NB4 (cell line): ENCODE results near the gene DNAJC27.

ENCODE experiments used
- CTCF ChIP-seq: IDR thresholded peaks from one replicate; pipeline ENCODE4 v1.5.1; 2012; ENCODE audit warnings: low read depth, low read length
- MAX ChIP-seq: IDR thresholded peaks from 2 replicates; pipeline ENCODE4 v1.6.1; 2011; ENCODE audit warnings: low read depth, low read length
- POLR2A ChIP-seq: IDR thresholded peaks from 2 replicates; pipeline ENCODE4 v1.6.1; 2011; ENCODE audit warnings: mild to moderate bottlenecking; ENCODE audit not compliant: insufficient read length; ENCODE audit errors: extremely low read depth

GRCh38 chr2:24955232-24955631, 16.5 kb downstream of the DNAJC27 start:
- no peak for TF ChIP-seq CTCF
- no peak for TF ChIP-seq MAX
- no peak for TF ChIP-seq POLR2A
